ENCODE measurements around the gene PPP1R9B.

Gene PPP1R9B

GRCh38 chr17:50171371-50172071 lies 21.0 kb upstream of the PPP1R9B start:
- no peak for DNase-seq

GRCh38 chr17:50170662-50171370 lies 20.3 kb upstream of the PPP1R9B start:
- no peak for DNase-seq

GRCh38 chr17:50169881-50170459 lies 19.5 kb upstream of the PPP1R9B start:
- no peak for DNase-seq

GRCh38 chr17:50169121-50169764 lies 18.8 kb upstream of the PPP1R9B start:
- peak; percentile 45 for DNase-seq

- DNase-seq: no peak
Measured at GRCh38 chr17:50168319-50168718, 17.8 kb upstream of the PPP1R9B start.

GRCh38 chr17:50167371-50167770 lies 16.9 kb upstream of the PPP1R9B start:
- no peak for DNase-seq

GRCh38 chr17:50166518-50167181 lies 16.2 kb upstream of the PPP1R9B start:
- DNase-seq: no peak

- no peak for DNase-seq
Measured at GRCh38 chr17:50165867-50166517, 15.5 kb upstream of the PPP1R9B start, which contains the start of gene SGCA. Gene SGCA, plus strand, starts transcription at chr17:50166005. Its CDS starts 36 bp downstream, at chr17:50166041.

- DNase-seq: no peak
Measured at GRCh38 chr17:50165466-50165865, 15.0 kb upstream of the PPP1R9B start.

- DNase-seq: no peak
Measured at GRCh38 chr17:50165066-50165465, 14.6 kb upstream of the PPP1R9B start.

- no peak for DNase-seq
Measured at GRCh38 chr17:50164697-50164988, 14.2 kb upstream of the PPP1R9B start.

GRCh38 chr17:50163843-50164696 lies 13.6 kb upstream of the PPP1R9B start:
- DNase-seq: no peak

GRCh38 chr17:50162466-50163254 lies 12.2 kb upstream of the PPP1R9B start:
- DNase-seq: no peak

- DNase-seq: no peak
Measured at GRCh38 chr17:50161911-50162288, 11.4 kb upstream of the PPP1R9B start.

- DNase-seq: peak; percentile 68
Measured at GRCh38 chr17:50161023-50161910, 10.8 kb upstream of the PPP1R9B start.

GRCh38 chr17:50157891-50158290 lies 7.4 kb upstream of the PPP1R9B start:
- DNase-seq: no peak

- DNase-seq: no peak
Measured at GRCh38 chr17:50155115-50155819, 4.8 kb upstream of the PPP1R9B start.

GRCh38 chr17:50154604-50155003 lies 4.1 kb upstream of the PPP1R9B start:
- DNase-seq: no peak
